Measurements from ENCODE around the gene P2RY14.

P2RY14 gene

GRCh38 chr3:151218136-151218535 is 60.2 kb downstream of the P2RY14 start:
- no peak for TF ChIP-seq CTCF (IDR thresholded peaks at IDR 0.05; ENCODE audit: borderline replicate concordance, control extremely low read depth, extremely low read depth, insufficient read depth, missing control alignments)
- DNase-seq (ENCODE audit: low spot score) = no peak
- in situ Hi-C loops (cut with MboI; ENCODE audit: low sequenced_read_pairs, unreplicated experiment) = no loop called here

- no peak for TF ChIP-seq CTCF (IDR thresholded peaks at IDR 0.05; ENCODE audit: borderline replicate concordance, control extremely low read depth, extremely low read depth, insufficient read depth, missing control alignments)
- in situ Hi-C loops (cut with MboI; ENCODE audit: low sequenced_read_pairs, unreplicated experiment) = no loop called here
- no peak for DNase-seq (ENCODE audit: low spot score)
Measured at GRCh38 chr3:151216641-151217607, 61.4 kb downstream of the P2RY14 start.

- in situ Hi-C loops (cut with MboI; ENCODE audit: low sequenced_read_pairs, unreplicated experiment) = no loop called here
Measured at GRCh38 chr3:151214459-151214858, 63.9 kb downstream of the P2RY14 start.

DNA sequence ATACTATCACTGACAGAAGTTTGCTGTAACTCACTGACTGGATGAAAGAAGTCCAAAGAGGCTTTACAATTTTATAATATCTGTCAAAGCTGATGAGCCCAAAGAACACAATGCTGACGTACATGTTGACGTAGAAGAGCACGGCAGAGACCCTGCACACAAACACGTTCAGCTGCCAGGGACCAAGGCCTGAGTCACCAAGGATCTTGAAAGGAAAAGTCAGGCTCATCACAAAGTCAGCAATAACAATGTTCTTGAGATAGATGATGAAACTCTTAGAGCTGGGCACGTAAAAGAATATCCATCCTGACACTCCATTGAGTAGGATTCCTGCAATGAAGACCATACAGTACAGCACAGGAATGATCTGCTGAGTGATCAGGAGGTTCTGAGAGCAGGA is 64.5 kb downstream of the P2RY14 start:
- in situ Hi-C loops (cut with MboI; ENCODE audit: low sequenced_read_pairs, unreplicated experiment) = no loop called here
- DNase-seq (ENCODE audit: low spot score) = no peak
- no peak for TF ChIP-seq CTCF (IDR thresholded peaks at IDR 0.05; ENCODE audit: borderline replicate concordance, control extremely low read depth, extremely low read depth, insufficient read depth, missing control alignments)

More at GRCh38 chr3:151214459-151214858, 63.9 kb downstream of the P2RY14 start:
- DNase-seq (ENCODE audit: low spot score) = no peak
- no peak for TF ChIP-seq CTCF (IDR thresholded peaks at IDR 0.05; ENCODE audit: borderline replicate concordance, control extremely low read depth, extremely low read depth, insufficient read depth, missing control alignments)

DNA sequence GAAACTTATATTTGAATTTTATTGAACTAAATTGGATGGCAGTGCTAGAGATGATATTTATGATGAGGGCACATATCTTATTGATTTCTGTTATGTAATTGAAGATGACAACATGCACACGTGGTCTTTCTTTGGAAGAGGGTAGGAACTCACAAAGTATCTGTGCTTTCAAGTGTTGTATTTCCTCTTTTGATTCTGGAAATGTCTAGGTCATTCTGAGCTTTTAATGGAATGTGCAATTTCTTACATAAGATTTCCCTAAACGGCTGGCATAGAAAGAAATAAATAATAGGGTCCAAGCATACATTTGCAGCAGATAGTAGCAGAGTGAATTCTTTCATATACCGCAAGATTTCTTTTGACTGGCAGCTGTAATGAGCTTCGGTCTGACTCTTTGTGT is 65.2 kb downstream of the P2RY14 start:
- no peak for TF ChIP-seq CTCF (IDR thresholded peaks at IDR 0.05; ENCODE audit: borderline replicate concordance, control extremely low read depth, extremely low read depth, insufficient read depth, missing control alignments)
- DNase-seq (ENCODE audit: low spot score) = no peak
- in situ Hi-C loops (cut with MboI; ENCODE audit: low sequenced_read_pairs, unreplicated experiment) = no loop called here

DNA sequence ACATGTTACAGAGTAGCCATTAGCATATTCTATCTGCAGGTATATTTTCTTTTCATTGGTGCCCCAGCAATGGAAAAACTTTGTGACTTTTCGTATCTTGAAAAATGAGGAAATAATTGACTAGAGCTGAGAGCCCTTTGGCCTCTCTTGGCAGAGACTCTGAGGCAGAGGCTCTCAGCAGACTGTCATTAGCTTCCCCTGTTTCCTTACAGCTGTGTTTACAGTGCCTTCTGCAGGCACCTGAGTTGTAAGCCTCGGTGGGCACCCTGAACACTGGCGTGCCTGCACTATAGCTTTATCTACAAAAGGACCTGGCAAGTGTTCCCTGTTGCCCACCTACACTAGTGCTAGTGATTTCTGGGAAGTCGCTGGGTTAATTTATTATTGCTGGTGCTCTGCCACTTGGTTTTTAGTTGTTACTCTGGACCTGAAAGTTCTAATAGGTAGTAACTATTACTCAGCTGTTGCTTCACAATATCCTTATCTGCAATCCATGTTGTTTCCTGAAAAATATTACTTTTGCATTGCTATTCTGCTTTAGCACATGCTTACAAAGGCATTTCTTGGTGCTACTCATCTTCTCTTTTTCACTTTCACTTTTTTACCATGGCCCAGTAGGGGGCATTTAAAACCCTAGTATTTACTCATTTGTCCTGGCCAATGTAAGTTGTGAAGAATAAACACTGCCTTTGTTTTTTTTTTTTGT is 67.5 kb downstream of the P2RY14 start:
- in situ Hi-C loops (cut with MboI; ENCODE audit: low sequenced_read_pairs, unreplicated experiment) = no loop called here
- no peak for DNase-seq (ENCODE audit: low spot score)
- TF ChIP-seq CTCF (IDR thresholded peaks at IDR 0.05; ENCODE audit: borderline replicate concordance, control extremely low read depth, extremely low read depth, insufficient read depth, missing control alignments) = no peak

All from GM13976 (cell line).